Measurements from ENCODE around the gene LYG2.

- TF ChIP-seq CTCF (IDR thresholded peaks at IDR 0.05; ENCODE audit: low read depth, low read length, poor library complexity, severe bottlenecking) = no peak
- TF ChIP-seq EZH2phosphoT487 (IDR thresholded peaks at IDR 0.05; ENCODE audit: borderline replicate concordance, low read length) = no peak
Observed at GRCh38 chr2:99299580-99299979, 44.1 kb upstream of the LYG2 start.

Data from DOHH2 (cell line).